GM21390 (cell line): ENCODE measurements around the gene HBD.

Source experiments
- ATAC-seq: cut with Tn5 transposase; IDR thresholded peaks from one replicate; pipeline ENCODE4 v1.9.1; 2021; ENCODE audit not compliant: unreplicated experiment

HBD gene

DNA sequence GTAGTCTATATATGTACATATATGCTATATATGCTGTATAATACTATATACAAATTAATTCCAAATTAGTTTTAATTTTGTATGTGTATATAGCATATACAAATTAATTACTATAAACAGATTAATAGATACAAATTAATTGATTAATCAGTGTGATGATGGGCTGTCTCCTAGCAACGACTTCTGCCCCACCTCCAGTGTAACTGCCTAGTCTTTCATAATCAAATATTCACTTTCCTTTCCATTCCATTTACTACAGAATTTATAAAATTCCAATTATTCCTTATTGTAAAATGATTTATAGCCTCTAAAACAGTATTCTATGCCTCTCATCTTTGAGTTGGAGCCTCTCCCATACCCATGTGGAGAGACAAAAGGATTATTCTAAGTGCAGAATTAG is 976 bp downstream of the HBD start:
- no peak for ATAC-seq

DNA sequence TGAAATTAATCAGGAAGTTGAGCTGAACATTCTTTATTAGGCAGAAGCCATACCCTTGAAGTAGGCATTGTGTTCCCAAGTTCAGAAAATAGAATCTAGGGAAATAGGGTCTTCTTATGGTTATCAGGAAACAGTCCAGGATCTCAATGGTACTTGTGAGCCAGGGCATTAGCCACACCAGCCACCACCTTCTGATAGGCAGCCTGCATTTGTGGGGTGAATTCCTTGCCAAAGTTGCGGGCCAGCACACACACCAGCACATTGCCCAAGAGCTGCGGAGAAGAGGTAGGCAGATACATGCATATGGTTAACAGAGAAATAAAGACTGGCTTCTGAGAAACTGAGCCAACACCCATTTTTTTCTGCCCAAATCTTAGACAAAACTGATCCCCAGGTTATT is 1.5 kb downstream of the HBD start:
- no peak for ATAC-seq

DNA sequence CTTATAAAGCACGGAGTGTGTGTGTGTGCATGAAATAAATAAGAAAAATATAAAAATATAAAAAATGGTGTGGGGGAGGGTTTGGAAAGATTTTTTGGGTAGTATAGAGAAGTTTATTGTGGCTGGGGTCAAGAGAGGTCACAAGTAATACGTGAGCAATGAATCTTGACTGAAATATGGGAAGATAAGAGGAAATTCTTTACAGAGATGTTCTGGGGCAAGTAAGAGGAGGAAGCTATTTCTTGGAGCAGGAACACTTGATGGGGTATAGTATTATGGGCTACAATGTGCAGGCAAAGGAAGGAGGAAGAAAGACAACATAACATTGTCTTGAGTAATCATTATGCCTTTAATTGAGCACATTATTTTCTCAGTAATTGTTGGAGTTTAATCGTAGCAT is 2.1 kb downstream of the HBD start:
- ATAC-seq, result no peak

DNA sequence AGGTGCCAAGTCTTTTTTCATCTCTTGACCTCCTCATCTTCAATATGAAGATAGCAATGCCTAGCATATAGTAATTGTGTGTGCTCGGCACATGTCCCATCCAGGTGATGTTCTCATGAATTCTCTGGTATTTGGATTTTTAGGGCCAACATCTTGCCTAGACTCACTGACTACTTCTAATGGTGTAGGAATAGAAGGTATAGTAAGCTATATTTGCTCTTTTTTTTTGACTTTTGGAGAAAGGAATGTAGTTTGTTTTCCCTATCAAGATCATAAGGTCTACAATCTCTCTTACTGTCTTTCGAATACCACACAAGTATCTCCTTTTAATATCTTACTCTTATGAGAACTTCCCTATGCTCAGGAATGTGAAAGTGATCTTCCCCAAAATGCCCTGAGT is 3.2 kb downstream of the HBD start:
- ATAC-seq, result no peak

DNA sequence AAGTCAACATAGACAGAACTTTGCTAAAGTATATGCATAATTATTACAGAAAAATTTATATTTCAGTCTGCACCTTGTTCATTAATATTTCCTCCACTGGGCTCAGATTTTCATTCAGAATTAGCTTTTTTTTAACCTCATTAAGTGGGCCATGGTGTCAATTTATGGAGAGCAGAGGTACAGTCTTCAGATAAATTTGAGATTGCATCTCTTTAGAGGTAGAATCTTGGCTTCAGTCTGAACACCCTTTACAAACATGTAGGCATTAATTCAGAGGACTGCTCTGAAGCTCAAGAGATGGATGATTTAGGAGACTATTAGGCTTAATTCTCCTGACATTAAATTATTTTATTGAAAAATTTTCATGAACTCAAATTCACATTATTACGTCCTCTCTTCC is 4.0 kb downstream of the HBD start:
- ATAC-seq, result no peak

DNA sequence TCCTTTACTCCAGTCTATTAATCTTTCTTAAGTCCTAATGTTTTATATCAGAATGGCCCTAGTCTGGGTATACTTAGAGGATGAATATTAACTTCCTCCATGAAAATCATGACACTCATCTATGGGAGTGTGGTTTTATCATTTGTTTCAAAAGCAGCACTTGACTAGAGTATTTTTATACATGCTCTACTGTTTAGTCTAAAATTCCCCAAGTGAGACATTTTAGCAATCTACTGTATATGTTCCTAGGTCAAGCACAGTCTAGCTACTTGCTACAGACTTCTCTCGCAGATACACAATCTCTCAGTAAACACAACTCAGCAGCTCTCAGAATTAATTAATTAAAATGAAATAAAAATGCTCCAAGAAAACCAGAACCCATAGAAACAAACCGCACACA is 4.5 kb downstream of the HBD start:
- ATAC-seq, result no peak

DNA sequence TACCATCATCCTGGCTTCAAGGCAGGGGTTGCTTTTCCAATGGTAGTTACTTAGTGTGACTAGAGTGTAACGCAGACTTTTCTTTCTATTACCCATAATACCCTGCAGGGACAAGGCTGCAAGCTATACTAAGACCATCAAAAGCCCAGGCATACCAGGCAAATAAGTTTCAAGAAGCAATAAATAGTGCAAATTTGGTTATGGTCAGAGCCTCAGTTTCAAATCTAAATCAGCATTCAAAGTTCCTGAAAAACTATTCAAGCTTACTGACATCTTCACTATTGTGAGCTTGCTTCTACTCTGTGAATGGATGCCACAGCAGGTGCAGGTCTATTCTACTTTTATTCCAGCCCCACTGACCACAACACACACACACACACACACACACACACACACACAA is 4.9 kb downstream of the HBD start:
- ATAC-seq, result peak; percentile 38

DNA sequence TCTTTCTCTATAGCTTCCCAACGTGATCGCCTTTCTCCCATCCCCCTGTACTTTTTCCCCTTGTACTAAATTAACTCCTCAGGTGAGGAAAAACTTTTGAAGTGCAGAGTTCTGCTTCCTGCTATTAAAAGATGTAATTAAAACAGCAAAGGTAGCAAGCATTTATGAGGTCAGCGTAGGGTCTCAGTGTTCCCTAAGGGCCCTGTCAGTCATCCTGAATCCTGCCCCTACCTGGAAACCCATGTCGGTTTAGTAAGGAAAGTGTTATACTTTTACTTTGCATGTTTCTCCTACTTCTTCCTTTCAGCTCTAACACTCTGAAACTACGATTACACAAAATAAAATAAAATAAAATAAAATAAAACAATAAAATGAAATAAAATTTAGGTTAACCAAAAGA is 6.2 kb downstream of the HBD start:
- no peak for ATAC-seq

DNA sequence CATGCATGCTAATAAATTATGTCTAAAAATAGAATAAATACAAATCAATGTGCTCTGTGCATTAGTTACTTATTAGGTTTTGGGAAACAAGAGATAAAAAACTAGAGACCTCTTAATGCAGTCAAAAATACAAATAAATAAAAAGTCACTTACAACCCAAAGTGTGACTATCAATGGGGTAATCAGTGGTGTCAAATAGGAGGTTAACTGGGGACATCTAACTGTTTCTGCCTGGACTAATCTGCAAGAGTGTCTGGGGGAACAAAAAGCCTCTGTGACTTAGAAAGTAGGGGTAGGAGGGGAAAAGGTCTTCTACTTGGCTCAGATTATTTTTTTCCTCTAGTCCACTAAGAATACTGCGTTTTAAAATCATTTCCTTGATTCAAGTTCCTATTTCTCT is 6.6 kb downstream of the HBD start:
- no peak for ATAC-seq

DNA sequence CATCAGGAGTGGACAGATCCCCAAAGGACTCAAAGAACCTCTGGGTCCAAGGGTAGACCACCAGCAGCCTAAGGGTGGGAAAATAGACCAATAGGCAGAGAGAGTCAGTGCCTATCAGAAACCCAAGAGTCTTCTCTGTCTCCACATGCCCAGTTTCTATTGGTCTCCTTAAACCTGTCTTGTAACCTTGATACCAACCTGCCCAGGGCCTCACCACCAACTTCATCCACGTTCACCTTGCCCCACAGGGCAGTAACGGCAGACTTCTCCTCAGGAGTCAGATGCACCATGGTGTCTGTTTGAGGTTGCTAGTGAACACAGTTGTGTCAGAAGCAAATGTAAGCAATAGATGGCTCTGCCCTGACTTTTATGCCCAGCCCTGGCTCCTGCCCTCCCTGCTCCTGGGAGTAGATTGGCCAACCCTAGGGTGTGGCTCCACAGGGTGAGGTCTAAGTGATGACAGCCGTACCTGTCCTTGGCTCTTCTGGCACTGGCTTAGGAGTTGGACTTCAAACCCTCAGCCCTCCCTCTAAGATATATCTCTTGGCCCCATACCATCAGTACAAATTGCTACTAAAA is 7.5 kb downstream of the HBD start, which contains the start of gene HBB:
TSS of gene HBB (minus strand) at position 340 of the 579 bp plus-strand sequence. CDS start at position 290, 50 bp downstream.
- ATAC-seq, result no peak

DNA sequence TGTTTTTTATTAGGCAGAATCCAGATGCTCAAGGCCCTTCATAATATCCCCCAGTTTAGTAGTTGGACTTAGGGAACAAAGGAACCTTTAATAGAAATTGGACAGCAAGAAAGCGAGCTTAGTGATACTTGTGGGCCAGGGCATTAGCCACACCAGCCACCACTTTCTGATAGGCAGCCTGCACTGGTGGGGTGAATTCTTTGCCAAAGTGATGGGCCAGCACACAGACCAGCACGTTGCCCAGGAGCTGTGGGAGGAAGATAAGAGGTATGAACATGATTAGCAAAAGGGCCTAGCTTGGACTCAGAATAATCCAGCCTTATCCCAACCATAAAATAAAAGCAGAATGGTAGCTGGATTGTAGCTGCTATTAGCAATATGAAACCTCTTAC is 8.8 kb downstream of the HBD start:
- no peak for ATAC-seq

DNA sequence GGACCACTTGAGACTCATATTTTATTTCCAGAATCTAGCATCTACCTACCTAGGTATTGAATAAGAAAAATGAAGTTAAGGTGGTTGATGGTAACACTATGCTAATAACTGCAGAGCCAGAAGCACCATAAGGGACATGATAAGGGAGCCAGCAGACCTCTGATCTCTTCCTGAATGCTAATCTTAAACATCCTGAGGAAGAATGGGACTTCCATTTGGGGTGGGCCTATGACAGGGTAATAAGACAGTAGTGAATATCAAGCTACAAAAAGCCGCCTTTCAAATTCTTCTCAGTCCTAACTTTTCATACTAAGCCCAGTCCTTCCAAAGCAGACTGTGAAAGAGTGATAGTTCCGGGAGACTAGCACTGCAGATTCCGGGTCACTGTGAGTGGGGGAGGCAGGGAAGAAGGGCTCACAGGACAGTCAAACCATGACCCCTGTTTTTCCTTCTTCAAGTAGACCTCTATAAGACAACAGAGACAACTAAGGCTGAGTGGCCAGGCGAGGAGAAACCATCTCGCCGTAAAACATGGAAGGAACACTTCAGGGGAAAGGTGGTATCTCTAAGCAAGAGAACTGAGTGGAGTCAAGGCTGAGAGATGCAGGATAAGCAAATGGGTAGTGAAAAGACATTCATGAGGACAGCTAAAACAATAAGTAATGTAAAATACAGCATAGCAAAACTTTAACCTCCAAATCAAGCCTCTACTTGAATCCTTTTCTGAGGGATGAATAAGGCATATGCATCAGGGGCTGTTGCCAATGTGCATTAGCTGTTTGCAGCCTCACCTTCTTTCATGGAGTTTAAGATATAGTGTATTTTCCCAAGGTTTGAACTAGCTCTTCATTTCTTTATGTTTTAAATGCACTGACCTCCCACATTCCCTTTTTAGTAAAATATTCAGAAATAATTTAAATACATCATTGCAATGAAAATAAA is 9.5 kb downstream of the HBD start:
- ATAC-seq, result no peak

DNA sequence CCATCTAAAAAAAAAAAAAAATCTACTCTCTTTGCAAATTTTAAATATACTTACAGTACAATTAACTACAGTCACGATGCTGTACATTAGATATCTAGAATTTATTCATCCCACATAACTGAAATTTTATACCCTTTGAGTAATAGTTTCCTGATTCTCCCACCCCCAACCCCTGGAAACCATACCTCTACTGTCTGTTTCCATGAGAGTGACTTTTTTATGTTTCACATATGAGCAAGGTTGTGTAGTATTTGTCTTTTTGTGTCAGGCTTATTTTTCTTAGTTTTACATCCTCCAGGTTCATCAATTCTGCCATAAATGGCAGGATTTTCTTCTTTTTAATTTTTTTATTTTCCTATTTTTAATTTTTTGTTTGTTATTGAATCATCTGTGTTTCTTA is 10.6 kb downstream of the HBD start:
- no peak for ATAC-seq

DNA sequence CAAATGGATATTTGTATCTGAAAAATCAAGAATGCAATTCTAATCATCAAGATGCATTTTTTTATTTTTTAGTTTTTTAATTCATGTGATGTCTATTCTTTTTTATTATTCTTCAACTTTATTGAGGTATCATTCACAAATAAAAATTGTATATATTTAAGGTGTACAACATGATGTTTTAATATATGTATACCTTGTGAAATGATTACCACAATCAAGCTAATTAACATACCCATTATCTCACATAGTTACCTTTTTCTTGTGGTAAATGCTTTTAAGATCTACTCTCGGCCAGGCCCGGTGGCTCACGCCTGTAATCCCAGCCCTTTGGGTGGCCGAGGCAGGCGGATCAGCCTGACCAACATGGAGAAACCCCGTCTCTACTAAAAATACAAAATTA is 11.1 kb downstream of the HBD start:
- no peak for ATAC-seq

DNA sequence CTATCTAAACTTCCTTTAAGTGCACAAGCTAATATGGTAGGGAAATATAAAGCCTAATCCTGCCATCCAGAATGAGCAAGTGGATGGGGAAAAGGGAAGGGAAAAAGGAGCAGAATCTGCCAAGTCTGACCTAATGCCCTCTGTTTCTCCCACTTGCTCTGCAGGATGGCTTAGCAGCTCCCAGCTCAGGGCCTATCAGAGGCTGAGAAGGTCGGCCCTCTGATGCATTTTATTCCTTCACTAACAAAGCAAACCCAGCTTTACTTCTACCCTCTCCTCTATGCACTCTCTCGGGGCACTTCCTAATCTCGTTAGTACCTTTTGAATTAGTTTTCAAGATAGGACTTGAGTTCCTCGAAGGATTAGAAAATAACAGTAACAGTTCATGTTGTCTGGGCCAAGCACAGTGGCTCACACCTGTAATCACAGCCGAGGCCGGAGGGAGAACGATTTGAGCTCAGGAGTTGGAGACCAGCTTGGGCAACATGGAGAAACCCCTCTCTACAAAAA is 23.9 kb downstream of the HBD start:
- no peak for ATAC-seq

DNA sequence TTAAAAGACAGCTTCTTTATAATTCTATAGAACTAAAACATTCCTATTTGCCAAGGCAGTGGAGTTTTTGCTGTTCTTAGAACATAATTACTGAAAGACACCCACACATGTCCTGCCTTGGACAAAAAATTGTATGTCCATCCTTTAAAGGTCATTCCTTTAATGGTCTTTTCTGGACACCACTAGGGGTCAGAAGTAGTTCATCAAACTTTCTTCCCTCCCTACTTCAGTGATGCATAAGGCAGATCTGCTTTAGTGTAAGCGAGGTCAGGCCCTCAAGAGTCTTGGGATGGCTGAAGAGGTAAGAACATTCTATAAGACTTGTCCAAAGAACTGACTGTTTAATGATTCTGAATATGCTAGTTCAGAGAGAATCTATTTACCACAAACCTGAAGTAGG is 29.5 kb downstream of the HBD start:
- ATAC-seq, result no peak

DNA sequence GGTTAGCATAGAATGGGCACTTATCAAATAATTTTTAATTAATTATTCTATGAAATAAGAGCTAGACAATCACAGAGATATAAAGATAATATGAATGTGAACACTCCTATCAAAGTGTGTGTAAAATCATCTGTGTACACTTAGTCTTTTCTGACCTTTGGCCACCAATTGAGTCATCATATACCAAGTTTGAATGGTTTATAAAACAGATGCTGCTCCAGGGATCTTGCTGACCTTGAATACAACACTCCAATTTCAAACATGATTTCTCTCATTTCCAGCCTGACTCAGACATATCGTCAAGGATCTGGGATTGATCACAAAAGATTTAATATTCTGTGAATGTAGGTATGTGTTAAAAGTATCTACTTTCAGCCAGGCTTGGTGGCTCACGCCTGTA is 30.9 kb downstream of the HBD start:
- ATAC-seq, result no peak

DNA sequence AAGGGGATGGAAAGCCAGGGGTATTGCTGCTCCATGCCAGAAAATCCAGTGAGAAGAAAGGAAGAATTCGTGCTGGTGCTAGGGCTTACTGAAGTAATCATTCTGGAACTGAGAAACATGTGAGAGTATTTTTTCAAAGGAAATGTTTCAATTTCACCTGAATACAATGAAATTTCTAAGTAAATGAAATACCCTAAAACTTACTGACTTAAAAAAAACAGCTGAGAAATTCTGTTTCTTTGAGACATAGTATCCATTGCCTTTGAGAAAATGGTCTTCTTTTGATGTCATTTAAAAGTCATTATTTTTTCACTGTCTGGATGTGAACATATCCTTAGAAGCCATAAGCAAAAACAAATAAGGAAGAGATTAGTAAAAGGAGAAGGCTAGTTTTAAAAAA is 33.7 kb downstream of the HBD start, which contains the start of gene OR51V1:
TSS of gene OR51V1 (minus strand) at position 101 of the 400 bp plus-strand sequence. CDS start at position 101, 0 bp downstream.
- ATAC-seq, result no peak

DNA sequence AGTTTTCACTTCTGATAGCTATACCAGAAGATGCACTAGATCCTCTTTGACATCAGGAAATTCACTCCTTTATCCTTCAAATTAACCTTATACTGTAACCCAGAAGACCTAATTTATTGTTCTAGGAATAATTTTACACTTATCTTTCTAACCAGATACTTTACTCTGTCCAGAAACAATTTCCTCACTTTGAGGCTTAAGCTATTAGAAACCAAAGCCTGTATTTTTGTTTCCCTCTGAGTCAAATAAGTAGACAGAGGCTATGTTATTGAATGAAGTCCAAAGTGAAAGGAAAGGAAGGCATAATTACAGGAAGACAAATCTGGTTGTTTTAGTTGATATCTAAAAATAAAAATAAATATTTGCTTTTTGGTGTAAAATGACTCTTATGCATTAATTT is 36.0 kb downstream of the HBD start:
- ATAC-seq, result no peak

DNA sequence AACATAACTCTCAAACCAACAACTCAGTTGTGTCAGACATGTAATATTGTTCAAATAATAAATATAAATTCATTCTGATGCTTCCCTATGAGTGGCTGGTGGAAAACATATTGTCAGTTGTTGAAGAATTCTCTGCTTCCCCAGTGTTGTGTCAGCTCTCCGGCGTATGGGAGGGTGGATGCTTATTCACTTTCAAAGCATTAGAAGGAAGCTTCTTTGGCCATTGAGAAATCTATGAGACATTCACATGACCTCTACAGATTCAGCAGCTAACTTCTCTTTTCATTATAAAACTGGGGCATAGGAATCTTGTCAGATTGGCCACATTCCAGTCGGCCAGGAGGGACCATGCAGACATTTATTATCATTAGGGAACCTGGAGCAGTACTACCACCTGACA is 36.7 kb downstream of the HBD start:
- ATAC-seq, result no peak

DNA sequence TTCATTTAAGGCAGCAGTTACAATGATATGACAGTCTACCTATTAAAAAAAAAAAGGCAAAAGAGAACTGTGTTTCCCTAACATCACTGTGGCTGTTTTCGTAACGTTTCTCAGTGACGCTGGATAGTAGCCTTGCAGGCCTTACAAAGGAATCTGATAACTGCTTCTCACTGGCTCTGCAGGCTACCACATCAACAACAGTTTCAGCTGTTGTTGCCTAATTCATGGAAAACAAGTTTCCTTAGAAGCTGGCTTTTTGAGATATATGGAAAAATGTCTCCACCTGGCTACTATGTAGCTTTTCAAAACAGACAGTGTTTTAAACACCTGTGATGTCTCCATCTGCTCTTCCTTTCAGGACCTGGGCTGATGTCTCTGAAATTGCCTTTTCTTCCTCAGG is 37.6 kb downstream of the HBD start:
- no peak for ATAC-seq

DNA sequence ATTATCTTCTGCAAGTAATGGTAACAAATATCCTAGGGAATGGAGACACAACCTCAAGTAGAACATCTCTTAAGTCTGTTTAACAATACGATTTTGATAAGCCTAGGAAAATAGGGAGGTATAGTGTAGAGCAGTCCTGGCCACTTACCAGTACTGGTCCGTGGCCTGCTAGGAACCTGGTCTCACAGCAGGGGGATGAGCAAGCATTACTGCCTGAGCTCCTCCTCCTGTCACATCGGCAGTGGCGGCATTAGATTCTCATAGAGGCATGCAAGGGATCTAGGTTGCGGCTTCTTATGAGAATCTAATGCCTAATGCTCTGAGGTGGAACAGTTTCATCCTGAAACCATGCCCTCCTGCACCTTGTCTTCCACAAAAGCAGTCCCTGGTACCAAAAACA is 38.2 kb downstream of the HBD start:
- no peak for ATAC-seq
